LoVo (cell line): ENCODE measurements around the gene OR2A2.

Experiments used
- DNase-seq: peaks from one replicate; pipeline ENCODE4 v3.0.0-alpha.2; 2016; ENCODE audit warnings: low spot score

Gene OR2A2

GRCh38 chr7:144142187-144142586, 32.8 kb downstream of the OR2A2 start:
- no peak for DNase-seq

DNA sequence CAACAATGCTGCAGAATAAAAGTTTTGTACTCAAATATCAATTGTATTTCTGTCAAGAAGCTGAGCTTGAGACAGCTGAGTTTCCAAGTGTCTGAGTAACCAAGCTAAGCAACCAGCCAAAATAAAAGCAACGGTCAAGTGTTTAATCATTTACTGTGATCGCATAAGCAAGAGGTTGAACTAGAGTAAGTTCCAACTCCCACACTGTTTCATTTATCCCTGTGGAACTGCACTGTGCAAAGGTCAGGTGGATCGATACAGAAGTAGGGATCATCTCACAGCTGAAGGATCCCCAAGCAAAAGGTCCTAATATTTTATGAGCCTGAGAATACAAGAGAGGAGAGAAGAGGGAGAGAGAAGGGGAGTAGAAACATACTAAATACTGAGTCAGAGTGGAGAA, 35.0 kb downstream of the OR2A2 start:
- no peak for DNase-seq

GRCh38 chr7:144148224-144148827, 38.9 kb downstream of the OR2A2 start:
- DNase-seq, result no peak

DNA sequence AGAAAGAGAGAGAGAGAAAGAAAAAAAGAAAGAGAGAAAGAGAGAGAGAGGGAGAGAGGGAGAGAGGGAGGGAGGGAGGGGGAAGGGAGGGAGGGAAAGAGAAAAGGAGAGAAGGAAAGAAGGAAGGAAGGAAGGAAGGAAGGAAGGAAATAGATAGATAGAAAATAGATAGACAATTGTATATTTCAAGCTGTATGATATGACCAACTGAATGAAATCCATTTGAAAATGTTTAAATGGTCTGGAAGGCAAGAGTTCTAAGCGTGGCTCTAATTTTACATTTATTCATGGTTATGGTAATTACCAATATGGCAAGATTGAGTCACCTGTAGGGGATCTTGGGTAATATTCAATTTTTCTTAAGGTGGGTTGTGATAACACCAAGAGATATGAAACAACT, 49.5 kb downstream of the OR2A2 start:
- DNase-seq, result no peak
